Activated CD8-positive, alpha-beta memory T cell treated with anti-CD3 and anti-CD28 coated beads, Interleukin-2, amount 50 U/mL, for 24 hours (primary cell): ENCODE results near the gene RBMS3.

Source experiments
- DNase-seq: peaks from one replicate; pipeline ENCODE4 v3.0.0-alpha.2; 2020; ENCODE audit errors: extremely low read depth

Gene RBMS3

GRCh38 chr3:29525254-29525881, 244.5 kb downstream of the RBMS3 start:
- no peak for DNase-seq

GRCh38 chr3:29527246-29527645, 246.4 kb downstream of the RBMS3 start:
- no peak for DNase-seq

GRCh38 chr3:29531644-29532043, 250.8 kb downstream of the RBMS3 start:
- DNase-seq: no peak

- no peak for DNase-seq
These were observed 251.6 kb downstream of the RBMS3 start for GRCh38 chr3:29532473-29532872.

- no peak for DNase-seq
These were observed 253.1 kb downstream of the RBMS3 start for GRCh38 chr3:29534006-29534405.

GRCh38 chr3:29536016-29536758, 255.3 kb downstream of the RBMS3 start:
- DNase-seq: no peak

- no peak for DNase-seq
These were observed 257.2 kb downstream of the RBMS3 start for GRCh38 chr3:29537889-29538609.

- DNase-seq: no peak
These were observed 257.7 kb downstream of the RBMS3 start for GRCh38 chr3:29538610-29538958.

- DNase-seq: no peak
These were observed 259.7 kb downstream of the RBMS3 start for GRCh38 chr3:29540544-29540943.

- DNase-seq: no peak
These were observed 264.0 kb downstream of the RBMS3 start for GRCh38 chr3:29544701-29545363.

- no peak for DNase-seq
These were observed 264.7 kb downstream of the RBMS3 start for GRCh38 chr3:29545615-29546014.

GRCh38 chr3:29552051-29552450, 271.2 kb downstream of the RBMS3 start:
- no peak for DNase-seq

GRCh38 chr3:29554566-29554965, 273.7 kb downstream of the RBMS3 start:
- DNase-seq: no peak

- DNase-seq: no peak
These were observed 274.7 kb downstream of the RBMS3 start for GRCh38 chr3:29555590-29555989.

GRCh38 chr3:29557186-29557585, 276.3 kb downstream of the RBMS3 start:
- no peak for DNase-seq

- no peak for DNase-seq
These were observed 277.0 kb downstream of the RBMS3 start for GRCh38 chr3:29557825-29558224.

- no peak for DNase-seq
These were observed 279.0 kb downstream of the RBMS3 start for GRCh38 chr3:29559741-29560465.

- no peak for DNase-seq
These were observed 280.8 kb downstream of the RBMS3 start for GRCh38 chr3:29561651-29562149.

- no peak for DNase-seq
These were observed 284.4 kb downstream of the RBMS3 start for GRCh38 chr3:29565236-29565635.

- no peak for DNase-seq
These were observed 286.6 kb downstream of the RBMS3 start for GRCh38 chr3:29567501-29567900.

GRCh38 chr3:29568355-29568754, 287.5 kb downstream of the RBMS3 start:
- no peak for DNase-seq

GRCh38 chr3:29576181-29576580, 295.3 kb downstream of the RBMS3 start:
- no peak for DNase-seq
